Spleen (tissue), 13 donors: ENCODE measurements around the gene PNPLA3. TPM values are rescaled to one million over a fixed set of nuclear protein-coding genes. Genes with fewer than 3 reads are reported as not detected.

Experiments used
- DNase-seq: peaks from one replicate; pipeline ENCODE4 v3.0.0-alpha.2; 2020
- H3K27ac ChIP-seq, 8 donors: fragments of 200-600 bp; sonication (generic) in 7 of 8; 1 replicate in 4 of 8; 2 replicates in 4 of 8; pipeline versions ENCODE4 v1.5.0 to v1.8.0; 2016 to 2021; ENCODE audit warnings: inconsistent platforms in 4 of 8, mild to moderate bottlenecking in 4 of 8, moderate library complexity in 1 of 8
- H3K27me3 ChIP-seq, 7 donors: fragments of 200-600 bp; sonication (generic) in 6 of 7; replicated peaks in 1 of 7; 1 replicate in 4 of 7; 2 replicates in 3 of 7; pipeline versions ENCODE4 v1.5.0 to v1.8.0; 2016 to 2021; ENCODE audit warnings: inconsistent platforms in 3 of 7, mild to moderate bottlenecking in 1 of 7
- H3K36me3 ChIP-seq, 6 donors: fragments of 200-600 bp; sonication (generic) in 5 of 6; 1 replicate in 4 of 6; 2 replicates in 2 of 6; pipeline versions ENCODE4 v1.5.0 to v1.8.0; 2016 to 2021; ENCODE audit warnings: inconsistent platforms in 2 of 6
- H3K4me1 ChIP-seq, 6 donors: fragments of 200-600 bp; sonication (generic) in 5 of 6; 1 replicate in 3 of 6; 2 replicates in 3 of 6; pipeline versions ENCODE4 v1.5.0 to v1.8.0; 2016 to 2021; ENCODE audit warnings: inconsistent platforms in 3 of 6
- H3K4me3 ChIP-seq, 8 donors: fragments of 200-600 bp; sonication (generic) in 7 of 8; 1 replicate in 4 of 8; 2 replicates in 4 of 8; pipeline versions ENCODE4 v1.5.0 to v1.8.0; 2016 to 2021; ENCODE audit warnings: inconsistent platforms in 4 of 8, mild to moderate bottlenecking in 4 of 8, moderate library complexity in 2 of 8
- H3K9me3 ChIP-seq, 8 donors: fragments of 200-600 bp; sonication (generic) in 7 of 8; 1 replicate in 4 of 8; 2 replicates in 4 of 8; pipeline versions ENCODE4 v1.5.0 to v1.8.0; 2016 to 2021; ENCODE audit warnings: inconsistent platforms in 4 of 8
- CTCF ChIP-seq, 11 experiments: fragments of 200-600 bp in 7 of 11; fragments of 450-650 bp in 4 of 11; sonication (generic) in 4 of 11; IDR thresholded peaks in 8 of 11; conservative IDR thresholded peaks in 3 of 11; 1 replicate in 7 of 11; 2 replicates in 4 of 11; pipeline versions ENCODE4 v1.4.0 to v1.8.0; 2016 to 2021; ENCODE audit warnings: antibody characterized with exemption in 11 of 11, inconsistent platforms in 4 of 11, mild to moderate bottlenecking in 1 of 11
- POLR2A ChIP-seq, 3 donors: fragments of 450-650 bp; IDR thresholded peaks; one replicate each; pipeline ENCODE4 v1.5.1; 2017; ENCODE audit warnings: antibody characterized with exemption in 3 of 3, mild to moderate bottlenecking in 1 of 3
- POLR2AphosphoS5 ChIP-seq, 3 donors: sonication (generic); formaldehyde crosslinking; IDR thresholded peaks; one replicate each; pipeline ENCODE4 v1.5.1; 2017; ENCODE audit warnings: antibody characterized with exemption in 3 of 3
- WGBS, 5 donors: extraction: QIAGEN DNeasy Blood & Tissue Kit in 3 of 5; methylation state at CpG; one replicate each; pipeline versions ENCODE4 v1.1.5 to v1.1.7; 2013 to 2018; 5-methylcytosine and 5-hydroxymethylcytosine counted together
- intact Hi-C: fragments of 100-400 bp; cut with DNase I; formaldehyde crosslinking; loops from one replicate; pipeline ENCODE4 v1.15.0; 2023; ENCODE audit warnings: low total_unique reads
- long read RNA-seq, 2 donors: transcript quantifications; one replicate each; lab custom pipeline, GENCODE V29; 2026
- polyA plus RNA-seq, 3 donors: library from polyadenylated mRNA; stranded (reverse); fragments of 200-250 nt; gene quantifications; one replicate each; pipeline ENCODE4 v1.2.1, GENCODE V29; 2013
- total RNA-seq, 7 donors: library from RNA; depleted of rRNA in 3 of 7; stranded (reverse); fragments of >200 nt in 3 of 7; fragmentation: NEBNext Ultra II Directional in 4 of 7; extraction: Animal tissue kit (Norgen Biotek cat#: 25700) in 4 of 7; gene quantifications; one replicate each; pipeline versions ENCODE4 v1.1.0 to v1.2.1, GENCODE V29; 2016 to 2021
- donor health status: healthy with polysubstance abuse.
- donor health status: DM: no; HTN: no; CAD: no; lungs with moderate emphysema.
- donor health status: DM: no; HTN: no; CAD: no.
- donor health status: Bipolar disorder and iron deficiency.
- donor health status: healthy.
- donor health status: DM: no; HTN: no; CAD: no.
- donor health status: DM: yes; HTN: yes; CAD: no.

Gene PNPLA3
- 1 to 10 TPM in 6 of 7 donors, not detected in 1; 1.2 to 2.7 (median 1.8) TPM for total RNA-seq
- under 1 TPM in 2 of 3 donors, not detected in 1; 0.21 to 0.32 TPM for polyA plus RNA-seq
- long read RNA-seq, donor 1, result 0 reads
- long read RNA-seq, donor 2, result 0 reads

- intact Hi-C loops, result no loop called here
- Histone ChIP-seq H3K4me1 (peaks cover 0 to 22% (median 17%) of the 10 kb centered on the region in 6 donors), H3K36me3 (no peaks in the 10 kb centered on the region), H3K4me3 (peak within 1 kb of the TSS; percentile 52 to 86 (median 62)), H3K9me3 (no peaks in the 10 kb centered on the region), H3K27me3 (peaks cover 0 to 72% (median 23%) of the 10 kb centered on the region in 7 donors), H3K27ac (peak within 1 kb of the TSS in 2 of 8 donors; percentile 5 to 36)
- 2 to 3% (median 2%) methylated on average over 36 to 100 of the region's 100 CpGs for WGBS, 5 donors
- TF ChIP-seq CTCF (IDR thresholded peaks at IDR 0.05 in 8 of 11, conservative IDR thresholded peaks at IDR 0.05 in 3 of 11) (peak in 1 of 11 experiments; percentile 5), POLR2A (IDR thresholded peaks at IDR 0.05) (no peak), POLR2AphosphoS5 (IDR thresholded peaks at IDR 0.05) (peak; percentile 56 to 81 (median 75))
- DNase-seq, result peak; percentile 89
Observed at GRCh38 chr22:43923631-43924464, at the start of gene PNPLA3. TSS of gene PNPLA3 (plus strand) at chr22:43923805. CDS start at chr22:43923912, 107 bp downstream.

- TF ChIP-seq POLR2AphosphoS5 (IDR thresholded peaks at IDR 0.05) (no peak), POLR2A (IDR thresholded peaks at IDR 0.05) (no peak), CTCF (IDR thresholded peaks at IDR 0.05 in 8 of 11, conservative IDR thresholded peaks at IDR 0.05 in 3 of 11) (no peak)
- no peak overlapping the region for H3K27ac ChIP-seq
- DNase-seq, result peak; percentile 54
- H3K4me1 ChIP-seq, result no peaks in the 10 kb centered on the region
- H3K4me3 ChIP-seq, result no peak overlapping the region
- H3K27me3 ChIP-seq, result peaks cover 0 to 85% (median 15%) of the 10 kb centered on the region in 7 donors
- 62 to 84% (median 69%) methylated on average over 5 of the region's 5 CpGs for WGBS, 5 donors
- intact Hi-C loops, result no loop called here
- H3K9me3 ChIP-seq, result peaks cover 0 to 6% (median 0%) of the 10 kb centered on the region in 8 donors
- H3K36me3 ChIP-seq, result no peaks in the 10 kb centered on the region
Observed at GRCh38 chr22:43876866-43877509, 46.6 kb upstream of the PNPLA3 start.

GRCh38 chr22:43878079-43878795, 45.4 kb upstream of the PNPLA3 start:
- Histone ChIP-seq H3K27ac (no peak overlapping the region), H3K4me3 (no peak overlapping the region), H3K27me3 (peaks cover 0 to 93% (median 15%) of the 10 kb centered on the region in 7 donors), H3K4me1 (no peaks in the 10 kb centered on the region), H3K36me3 (no peaks in the 10 kb centered on the region), H3K9me3 (no peaks in the 10 kb centered on the region)
- intact Hi-C loops, result no loop called here
- 54 to 73% (median 71%) methylated on average over 12 of the region's 12 CpGs for WGBS, 5 donors
- peak; percentile 27 for DNase-seq
- no peak for TF ChIP-seq CTCF (IDR thresholded peaks at IDR 0.05 in 8 of 11, conservative IDR thresholded peaks at IDR 0.05 in 3 of 11)
- no peak for TF ChIP-seq POLR2A (IDR thresholded peaks at IDR 0.05)
- no peak for TF ChIP-seq POLR2AphosphoS5 (IDR thresholded peaks at IDR 0.05)
